H9 (cell line): ENCODE data around the gene FAM228B. TPM values are rescaled to one million over a fixed set of nuclear protein-coding genes. Genes with fewer than 3 reads are reported as not detected.

Source experiments
- DNase-seq: peaks from one replicate; pipeline ENCODE4 v3.0.0-alpha.2; 2017
- H2AFZ ChIP-seq: one replicate; pipeline ENCODE4 v1.6.1; 2013; ENCODE audit warnings: mild to moderate bottlenecking, low read length, control low read depth, moderate library complexity
- H2AK5ac ChIP-seq: 2 replicates; pipeline ENCODE4 v1.6.1; 2013; ENCODE audit warnings: low read length, control low read depth, mixed read lengths; ENCODE audit not compliant: insufficient read length
- H2BK120ac ChIP-seq: one replicate; pipeline ENCODE4 v1.6.1; 2013; ENCODE audit warnings: low read depth, mild to moderate bottlenecking, low read length, control low read depth, inconsistent platforms; ENCODE audit not compliant: poor library complexity, severe bottlenecking
- H2BK12ac ChIP-seq: 2 replicates; pipeline ENCODE4 v1.6.1; 2013; ENCODE audit warnings: low read length, control low read depth, mixed read lengths, low read depth; ENCODE audit not compliant: insufficient read length
- H2BK15ac ChIP-seq: 2 replicates; pipeline ENCODE4 v1.6.1; 2013; ENCODE audit warnings: low read depth, low read length, control low read depth
- H2BK20ac ChIP-seq: one replicate; pipeline ENCODE4 v1.6.1; 2013; ENCODE audit warnings: low read depth, mild to moderate bottlenecking, low read length, control low read depth, inconsistent platforms; ENCODE audit not compliant: poor library complexity, severe bottlenecking
- H2BK5ac ChIP-seq: 2 replicates; pipeline ENCODE4 v1.6.1; 2013; ENCODE audit warnings: low read length, control low read depth, mixed read lengths; ENCODE audit not compliant: insufficient read length
- H3K14ac ChIP-seq: 2 replicates; pipeline ENCODE4 v1.6.1; 2013; ENCODE audit warnings: low read length, control low read depth; ENCODE audit not compliant: insufficient read depth
- H3K18ac ChIP-seq: 2 replicates; pipeline ENCODE4 v1.6.1; 2013; ENCODE audit warnings: low read depth, mild to moderate bottlenecking, mixed read lengths, low read length, control low read depth; ENCODE audit not compliant: insufficient read length
- H3K23ac ChIP-seq: 2 replicates; pipeline ENCODE4 v1.6.1; 2013; ENCODE audit warnings: low read length, control low read depth, mixed read lengths, low read depth; ENCODE audit not compliant: insufficient read length
- H3K23me2 ChIP-seq: 2 replicates; pipeline ENCODE4 v1.6.1; 2013; ENCODE audit warnings: low read depth, mild to moderate bottlenecking, mixed read lengths, low read length, control low read depth; ENCODE audit not compliant: insufficient read length, poor library complexity, severe bottlenecking
- H3K27ac ChIP-seq: 2 replicates; pipeline ENCODE4 v1.5.1; 2013; ENCODE audit warnings: low read length, control low read depth, mixed read lengths, low read depth; ENCODE audit not compliant: insufficient read length
- H3K27me3 ChIP-seq: 2 replicates; pipeline ENCODE4 v1.6.1; 2013; ENCODE audit warnings: low read length, control low read depth, inconsistent platforms; ENCODE audit not compliant: insufficient read depth
- H3K4ac ChIP-seq: 2 replicates; pipeline ENCODE4 v1.6.1; 2013; ENCODE audit warnings: low read depth, mild to moderate bottlenecking, control low read depth, inconsistent platforms, low read length, moderate library complexity
- H3K4me1 ChIP-seq: 2 replicates; pipeline ENCODE4 v1.6.1; 2013; ENCODE audit warnings: low read length, control low read depth, inconsistent platforms; ENCODE audit not compliant: insufficient read depth
- H3K4me2 ChIP-seq: 2 replicates; pipeline ENCODE4 v1.6.1; 2013; ENCODE audit warnings: low read length, control low read depth, mixed read lengths; ENCODE audit not compliant: insufficient read length, insufficient read depth
- H3K56ac ChIP-seq: 2 replicates; pipeline ENCODE4 v1.6.1; 2013; ENCODE audit warnings: low read depth, mild to moderate bottlenecking, mixed read lengths, low read length, control low read depth; ENCODE audit not compliant: insufficient read length
- H3K79me1 ChIP-seq: 2 replicates; pipeline ENCODE4 v1.6.1; 2013; ENCODE audit warnings: low read depth, mild to moderate bottlenecking, moderate library complexity, low read length, control low read depth, inconsistent platforms; ENCODE audit not compliant: insufficient read depth, poor library complexity, severe bottlenecking
- H3K79me2 ChIP-seq: 2 replicates; pipeline ENCODE4 v1.6.1; 2013; ENCODE audit warnings: low read length, control low read depth, inconsistent platforms; ENCODE audit not compliant: insufficient read depth
- H3K9ac ChIP-seq: 2 replicates; pipeline ENCODE4 v1.6.1; 2013; ENCODE audit warnings: low read length, control low read depth, mixed read lengths; ENCODE audit not compliant: insufficient read length; ENCODE audit errors: extremely low read depth
- H3K9me3 ChIP-seq: one replicate; pipeline ENCODE4 v1.6.1; 2013; ENCODE audit warnings: low read depth, low read length, inconsistent platforms; ENCODE audit not compliant: control insufficient read depth
- H3T11ph ChIP-seq: one replicate; pipeline ENCODE4 v1.6.1; 2013; ENCODE audit warnings: mild to moderate bottlenecking, low read length, control low read depth, inconsistent platforms
- H4K20me1 ChIP-seq: one replicate; pipeline ENCODE4 v1.6.1; 2013; ENCODE audit not compliant: control insufficient read depth, insufficient read length, insufficient read depth
- H4K5ac ChIP-seq: 2 replicates; pipeline ENCODE4 v1.6.1; 2013; ENCODE audit warnings: low read depth, mild to moderate bottlenecking, mixed read lengths, low read length, control low read depth; ENCODE audit not compliant: insufficient read length
- H4K8ac ChIP-seq: replicated peaks from 2 replicates; pipeline ENCODE4 v1.6.1; 2013; ENCODE audit warnings: low read length, control low read depth, mixed read lengths, low read depth; ENCODE audit not compliant: insufficient read length
- H4K91ac ChIP-seq: 2 replicates; pipeline ENCODE4 v1.6.1; 2013; ENCODE audit warnings: low read depth, mild to moderate bottlenecking, moderate library complexity, mixed read lengths, low read length, control low read depth; ENCODE audit not compliant: insufficient read length
- H3K27ac Mint-ChIP-seq, 3 experiments: 2 replicates in 2 of 3; 3 replicates in 1 of 3; pipeline ENCODE4 v1.8.0; 2020 to 2021; ENCODE audit warnings: mixed read lengths in 3 of 3, mild to moderate bottlenecking in 1 of 3, moderate library complexity in 1 of 3
- H3K27me3 Mint-ChIP-seq: 2 replicates; pipeline ENCODE4 v1.8.0; 2021; ENCODE audit warnings: low read depth, mild to moderate bottlenecking, moderate library complexity, mixed read lengths
- H3K36me3 Mint-ChIP-seq, 3 experiments: 2 replicates in 2 of 3; 3 replicates in 1 of 3; pipeline ENCODE4 v1.8.0; 2020 to 2021; ENCODE audit warnings: low read depth in 3 of 3, mixed read lengths in 3 of 3; ENCODE audit not compliant: insufficient read depth in 1 of 3
- H3K4me1 Mint-ChIP-seq, 2 experiments: 2 replicates each; pipeline ENCODE4 v1.8.0; 2020; ENCODE audit warnings: mixed read lengths in 2 of 2
- H3K4me3 Mint-ChIP-seq, 2 experiments: 2 replicates in 1 of 2; 3 replicates in 1 of 2; pipeline ENCODE4 v1.8.0; 2020 to 2021; ENCODE audit warnings: mild to moderate bottlenecking in 2 of 2, mixed read lengths in 2 of 2, moderate library complexity in 1 of 2
- H3K9me3 Mint-ChIP-seq, 2 experiments: 2 replicates in 1 of 2; 3 replicates in 1 of 2; pipeline ENCODE4 v1.8.0; 2020; ENCODE audit warnings: mild to moderate bottlenecking in 2 of 2, mixed read lengths in 2 of 2, moderate library complexity in 1 of 2
- WGBS: extraction: QIAGEN DNeasy Blood & Tissue Kit; methylation state at CpG from one replicate; pipeline ENCODE4 v1.1.7; 2013; ENCODE audit warnings: missing lambda C conversion rate, low lambda C conversion rate, mixed read lengths; ENCODE audit not compliant: insufficient read length; ENCODE audit errors: extremely low coverage; 5-methylcytosine and 5-hydroxymethylcytosine counted together
- total RNA-seq: library from RNA; stranded (reverse); gene quantifications from 2 replicates; pipeline ENCODE4 v1.2.1, GENCODE V29; 2021
- TF ChIP-seq, protein P1 (sequence below): fragments of 200-600 bp; sonication (generic); conservative IDR thresholded peaks from 3 replicates; pipeline ENCODE4 v1.8.0; 2021; ENCODE audit warnings: antibody characterized with exemption, mild to moderate bottlenecking

Gene FAM228B
- total RNA-seq, 1 experiment from 2014 or later, result 6.5 TPM

DNA sequence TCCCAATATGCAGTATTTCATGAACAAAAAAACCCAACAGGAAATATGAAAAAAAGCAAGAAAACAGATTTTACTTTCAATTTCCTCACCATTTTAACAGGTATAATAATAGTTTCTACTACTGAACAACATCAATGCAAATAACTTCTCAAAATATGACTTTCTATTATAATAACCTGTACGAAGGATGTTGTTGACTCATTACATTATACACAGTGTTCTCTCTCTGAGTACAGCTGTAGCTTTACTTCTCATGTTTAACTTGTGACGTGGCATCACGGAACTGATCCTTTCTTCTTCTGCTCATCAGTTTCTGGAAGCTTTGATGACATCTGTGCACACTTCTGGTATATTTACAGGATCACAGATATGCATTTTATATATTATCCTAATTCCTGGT is 91.6 kb downstream of the FAM228B start:
- no peak overlapping the region for H2BK15ac ChIP-seq
- H3K18ac ChIP-seq, result no peak overlapping the region
- H3K4me2 ChIP-seq, result no peak overlapping the region
- H4K5ac ChIP-seq, result no peak overlapping the region
- H3K27ac ChIP-seq, result no peak overlapping the region
- H3K27me3 ChIP-seq, result no peaks in the 10 kb centered on the region
- H3K56ac ChIP-seq, result no peak overlapping the region
- no peaks in the 10 kb centered on the region for H3K4me1 Mint-ChIP-seq
- H3K9ac ChIP-seq, result no peak overlapping the region
- H4K91ac ChIP-seq, result no peak overlapping the region
- no peaks in the 10 kb centered on the region for H4K20me1 ChIP-seq
- H4K8ac ChIP-seq, result no peak overlapping the region
- H2BK20ac ChIP-seq, result no peak overlapping the region
- H2AK5ac ChIP-seq, result no peak overlapping the region
- TF ChIP-seq, protein P1, sequence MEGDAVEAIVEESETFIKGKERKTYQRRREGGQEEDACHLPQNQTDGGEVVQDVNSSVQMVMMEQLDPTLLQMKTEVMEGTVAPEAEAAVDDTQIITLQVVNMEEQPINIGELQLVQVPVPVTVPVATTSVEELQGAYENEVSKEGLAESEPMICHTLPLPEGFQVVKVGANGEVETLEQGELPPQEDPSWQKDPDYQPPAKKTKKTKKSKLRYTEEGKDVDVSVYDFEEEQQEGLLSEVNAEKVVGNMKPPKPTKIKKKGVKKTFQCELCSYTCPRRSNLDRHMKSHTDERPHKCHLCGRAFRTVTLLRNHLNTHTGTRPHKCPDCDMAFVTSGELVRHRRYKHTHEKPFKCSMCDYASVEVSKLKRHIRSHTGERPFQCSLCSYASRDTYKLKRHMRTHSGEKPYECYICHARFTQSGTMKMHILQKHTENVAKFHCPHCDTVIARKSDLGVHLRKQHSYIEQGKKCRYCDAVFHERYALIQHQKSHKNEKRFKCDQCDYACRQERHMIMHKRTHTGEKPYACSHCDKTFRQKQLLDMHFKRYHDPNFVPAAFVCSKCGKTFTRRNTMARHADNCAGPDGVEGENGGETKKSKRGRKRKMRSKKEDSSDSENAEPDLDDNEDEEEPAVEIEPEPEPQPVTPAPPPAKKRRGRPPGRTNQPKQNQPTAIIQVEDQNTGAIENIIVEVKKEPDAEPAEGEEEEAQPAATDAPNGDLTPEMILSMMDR, result no peak
- H3T11ph ChIP-seq, result no peak overlapping the region
- H2BK12ac ChIP-seq, result no peak overlapping the region
- H2AFZ ChIP-seq, result no peak overlapping the region
- no peak overlapping the region for H3K4me3 Mint-ChIP-seq
- no peaks in the 10 kb centered on the region for H3K9me3 ChIP-seq
- H3K4me1 ChIP-seq, result no peaks in the 10 kb centered on the region
- H3K27me3 Mint-ChIP-seq, result no peaks in the 10 kb centered on the region
- no peak overlapping the region for H3K27ac Mint-ChIP-seq
- WGBS, result no CpG with 5 or more reads among the region's 3 CpGs
- H3K36me3 Mint-ChIP-seq, result peaks cover 0 to 7% (median 0%) of the 10 kb centered on the region in 3 experiments; a peak in 3 of 7 replicates
- H3K9me3 Mint-ChIP-seq, result no peaks in the 10 kb centered on the region
- H3K23me2 ChIP-seq, result no peaks in the 10 kb centered on the region
- no peaks in the 10 kb centered on the region for H3K79me1 ChIP-seq
- H2BK120ac ChIP-seq, result no peak overlapping the region
- no peaks in the 10 kb centered on the region for H3K79me2 ChIP-seq
- H3K23ac ChIP-seq, result no peak overlapping the region
- H2BK5ac ChIP-seq, result no peak overlapping the region
- H3K4ac ChIP-seq, result no peak overlapping the region
- H3K14ac ChIP-seq, result no peak overlapping the region
- no peak for DNase-seq

Other genes with a start within 250 kb of the FAM228B start
- 17.5 and 21.4 TPM in 2 replicates for gene ATAD2B, start 196.3 kb upstream of the FAM228B start, total RNA-seq
- gene UBXN2A, start 183.0 kb upstream of the FAM228B start, total RNA-seq, result 19.7 and 20.0 TPM in 2 replicates
- 0.42 and 1.3 TPM in 2 replicates for gene MFSD2B, start 113.4 kb upstream of the FAM228B start, total RNA-seq
- gene WDCP, start 76.1 kb upstream of the FAM228B start, total RNA-seq, result 36.9 and 40.0 TPM in 2 replicates
- gene FKBP1B, start 73.7 kb upstream of the FAM228B start, total RNA-seq, result 59.7 and 61.6 TPM in 2 replicates
- 130 and 132 TPM in 2 replicates for gene SF3B6, start 47.1 kb upstream of the FAM228B start, total RNA-seq
- gene TP53I3, start 38.6 kb upstream of the FAM228B start, total RNA-seq, result 45.7 and 48.1 TPM in 2 replicates
- not detected in 2 replicates for gene PFN4, start 135 bp upstream of the FAM228B start, total RNA-seq
- not detected in 2 replicates for gene FAM228A, start 51.6 kb downstream of the FAM228B start, total RNA-seq
- 17.0 and 17.1 TPM in 2 replicates for gene ITSN2, start 237.1 kb downstream of the FAM228B start, total RNA-seq